PC-3 (cell line): ENCODE results near the gene MAST4. TPM values are rescaled to one million over a fixed set of nuclear protein-coding genes. Genes with fewer than 3 reads are reported as not detected.

Experiments used
- ATAC-seq: fragments of 200-7000 bp; cut with Tn5 transposase; 2 replicates; pipeline ENCODE4 v1.9.1; 2020; ENCODE audit warnings: mild to moderate bottlenecking, moderate library complexity
- BruUV-seq: library from RNA; stranded (reverse); fragments of 400-500 nt; replicated peaks from 2 replicates; lab custom pipeline; 2021; lab: Mats Ljungman, UMichigan
- CTCF ChIA-PET: fragments of 300-600 bp; sonication (Branson Sonifier 250); formaldehyde crosslinking; loops from one replicate; lab custom pipeline; 2022; ENCODE audit warnings: antibody characterized with exemption; lab: Charles Lee
- POLR2A ChIA-PET: fragments of 300-600 bp; sonication (Branson Sonifier 250); formaldehyde crosslinking; loops from one replicate; lab custom pipeline; 2022; ENCODE audit warnings: antibody characterized with exemption; ENCODE audit not compliant: unreplicated experiment; lab: Charles Lee
- DNase-seq: peaks from one replicate; pipeline ENCODE4 v3.0.0-alpha.2; 2015
- H2AFZ ChIP-seq: fragments of 300-600 bp; sonication (generic); 2 replicates; pipeline ENCODE4 v1.6.0; 2016; ENCODE audit warnings: antibody characterized with exemption, low read length
- H3F3A ChIP-seq: fragments of 300-600 bp; sonication (generic); one replicate; pipeline ENCODE4 v1.6.0; 2017; ENCODE audit warnings: antibody characterized with exemption, low read length, control low read depth, mild to moderate bottlenecking; ENCODE audit not compliant: unreplicated experiment
- H3K27ac ChIP-seq: fragments of 300-600 bp; sonication (generic); 2 replicates; pipeline ENCODE4 v1.5.1; 2016; ENCODE audit warnings: mild to moderate bottlenecking, low read length
- H3K27me3 ChIP-seq: fragments of 300-600 bp; sonication (generic); 2 replicates; pipeline ENCODE4 v1.6.1; 2016; ENCODE audit warnings: low read length, mixed read lengths
- H3K36me3 ChIP-seq: fragments of 300-600 bp; sonication (generic); 2 replicates; pipeline ENCODE4 v1.6.1; 2016; ENCODE audit warnings: low read depth, mixed run types, low read length, mixed read lengths
- H3K4me1 ChIP-seq: fragments of 300-600 bp; sonication (generic); 2 replicates; pipeline ENCODE4 v1.5.1; 2016; ENCODE audit warnings: low read length; ENCODE audit not compliant: insufficient read depth
- H3K4me2 ChIP-seq: fragments of 300-600 bp; sonication (generic); 2 replicates; pipeline ENCODE4 v1.6.0; 2016; ENCODE audit warnings: low read length
- H3K4me3 ChIP-seq: fragments of 300-600 bp; sonication (generic); 2 replicates; pipeline ENCODE4 v1.5.1; 2016; ENCODE audit warnings: mild to moderate bottlenecking, low read length, mixed read lengths
- H3K79me2 ChIP-seq: fragments of 300-600 bp; sonication (generic); 2 replicates; pipeline ENCODE4 v1.6.1; 2017; ENCODE audit warnings: low read length, mixed read lengths
- H3K9ac ChIP-seq: fragments of 300-600 bp; sonication (generic); 2 replicates; pipeline ENCODE4 v1.6.0; 2016; ENCODE audit warnings: mild to moderate bottlenecking, low read length
- H3K9me2 ChIP-seq: fragments of 300-600 bp; sonication (generic); replicated peaks from 2 replicates; pipeline ENCODE4 v1.6.1; 2016; ENCODE audit warnings: mixed run types, low read length, mixed read lengths
- H3K9me3 ChIP-seq: fragments of 300-600 bp; sonication (generic); 2 replicates; pipeline ENCODE4 v1.6.1; 2016; ENCODE audit warnings: low read length, mixed read lengths
- H4K20me1 ChIP-seq: fragments of 300-600 bp; sonication (generic); 2 replicates; pipeline ENCODE4 v1.6.1; 2016; ENCODE audit warnings: low read length, mixed read lengths
- EZH2 ChIP-seq: fragments of 300-600 bp; sonication (generic); IDR thresholded peaks from one replicate; pipeline ENCODE4 v1.6.1; 2017; ENCODE audit warnings: antibody characterized with exemption, mild to moderate bottlenecking, low read length; ENCODE audit not compliant: unreplicated experiment
- EZH2phosphoT487 ChIP-seq: fragments of 300-600 bp; sonication (generic); IDR thresholded peaks from 2 replicates; pipeline ENCODE4 v1.6.1; 2018; ENCODE audit warnings: mild to moderate bottlenecking, antibody characterized with exemption, low read length, borderline replicate concordance
- intact Hi-C: fragments of 100-400 bp; cut with micrococcal nuclease; formaldehyde crosslinking; loops from 2 replicates; pipeline ENCODE4 v1.9.0; 2023
- total RNA-seq: library from RNA; depleted of rRNA; stranded (reverse); fragments of >200 nt; gene quantifications from 2 replicates; pipeline ENCODE4 v1.2.3, GENCODE V29; 2014
- TF ChIP-seq, protein P1 (sequence below): fragments of 300-600 bp; sonication (generic); conservative IDR thresholded peaks from 2 replicates; pipeline ENCODE4 v1.5.1; 2017; ENCODE audit warnings: antibody characterized with exemption, low read depth, mild to moderate bottlenecking, low read length

Gene MAST4
- total RNA-seq, 1 experiment from 2014 or later: 7.9 TPM

DNA sequence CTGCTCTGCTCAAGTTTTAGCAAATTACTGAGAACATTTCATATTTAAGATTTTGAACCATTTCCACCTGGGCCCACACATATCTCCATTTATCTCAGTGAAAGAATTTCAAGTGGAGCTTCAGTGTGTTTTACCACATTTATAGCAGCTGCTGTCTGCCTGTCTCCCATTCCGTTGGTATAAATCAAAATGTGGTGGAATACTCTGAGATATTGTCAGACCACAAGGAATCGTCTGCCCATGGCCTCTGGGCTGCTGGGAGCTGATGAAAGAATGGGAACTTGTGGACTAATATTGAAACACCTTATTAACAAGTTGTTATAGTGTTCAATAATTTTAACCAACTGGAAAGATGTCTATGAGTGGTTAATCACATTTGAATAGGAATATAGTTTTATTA lies 33.3 kb downstream of the MAST4 start:
- ATAC-seq (no peak), DNase-seq (no peak)
- H3K4me2 ChIP-seq: no peak overlapping the region
- BruUV-seq: no TSS peak
- H3K27ac ChIP-seq: no peak overlapping the region
- H3K9ac ChIP-seq: no peak overlapping the region
- H3K4me3 ChIP-seq: no peak overlapping the region
- no peaks in the 10 kb centered on the region for H3K27me3 ChIP-seq
- H3K79me2 ChIP-seq: no peaks in the 10 kb centered on the region
- H3K4me1 ChIP-seq: no peaks in the 10 kb centered on the region
- no peaks in the 10 kb centered on the region for H3K36me3 ChIP-seq
- intact Hi-C loops: no loop called here
- ChIA-PET CTCF (no interaction called here), POLR2A (no interaction called here)
- no peaks in the 10 kb centered on the region for H3K9me2 ChIP-seq
- no peak overlapping the region for H2AFZ ChIP-seq
- no peak for TF ChIP-seq EZH2phosphoT487
- no peaks in the 10 kb centered on the region for H3F3A ChIP-seq
- no peaks in the 10 kb centered on the region for H4K20me1 ChIP-seq
- no peaks in the 10 kb centered on the region for H3K9me3 ChIP-seq

DNA sequence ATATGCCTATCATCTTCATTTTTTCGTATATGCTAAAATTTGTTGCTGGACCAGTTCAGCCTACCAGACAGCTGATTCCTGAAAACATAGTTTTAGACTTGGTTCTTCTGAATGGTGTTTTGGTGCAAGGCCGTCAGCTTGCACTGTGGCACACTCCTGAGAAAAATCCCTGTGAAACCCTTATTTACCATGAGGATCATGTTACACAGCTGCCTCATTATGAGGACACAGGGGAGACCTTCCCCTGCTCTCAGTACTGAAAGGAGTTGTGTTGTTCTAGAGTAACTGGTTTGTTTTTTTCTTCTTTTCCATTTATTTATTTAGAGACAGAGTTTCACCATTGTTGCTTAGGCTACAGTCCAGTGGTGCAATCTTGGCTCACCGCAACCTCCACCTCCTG lies 37.6 kb downstream of the MAST4 start:
- ATAC-seq (no peak), DNase-seq (no peak)
- no peak overlapping the region for H2AFZ ChIP-seq
- no peak overlapping the region for H3K4me2 ChIP-seq
- no peaks in the 10 kb centered on the region for H3K9me2 ChIP-seq
- H3K36me3 ChIP-seq: no peaks in the 10 kb centered on the region
- H3K4me3 ChIP-seq: no peak overlapping the region
- H3F3A ChIP-seq: no peaks in the 10 kb centered on the region
- no peaks in the 10 kb centered on the region for H3K4me1 ChIP-seq
- H4K20me1 ChIP-seq: no peaks in the 10 kb centered on the region
- BruUV-seq: no TSS peak
- intact Hi-C loops: no loop called here
- H3K9me3 ChIP-seq: no peaks in the 10 kb centered on the region
- no peaks in the 10 kb centered on the region for H3K27me3 ChIP-seq
- TF ChIP-seq, protein P1, sequence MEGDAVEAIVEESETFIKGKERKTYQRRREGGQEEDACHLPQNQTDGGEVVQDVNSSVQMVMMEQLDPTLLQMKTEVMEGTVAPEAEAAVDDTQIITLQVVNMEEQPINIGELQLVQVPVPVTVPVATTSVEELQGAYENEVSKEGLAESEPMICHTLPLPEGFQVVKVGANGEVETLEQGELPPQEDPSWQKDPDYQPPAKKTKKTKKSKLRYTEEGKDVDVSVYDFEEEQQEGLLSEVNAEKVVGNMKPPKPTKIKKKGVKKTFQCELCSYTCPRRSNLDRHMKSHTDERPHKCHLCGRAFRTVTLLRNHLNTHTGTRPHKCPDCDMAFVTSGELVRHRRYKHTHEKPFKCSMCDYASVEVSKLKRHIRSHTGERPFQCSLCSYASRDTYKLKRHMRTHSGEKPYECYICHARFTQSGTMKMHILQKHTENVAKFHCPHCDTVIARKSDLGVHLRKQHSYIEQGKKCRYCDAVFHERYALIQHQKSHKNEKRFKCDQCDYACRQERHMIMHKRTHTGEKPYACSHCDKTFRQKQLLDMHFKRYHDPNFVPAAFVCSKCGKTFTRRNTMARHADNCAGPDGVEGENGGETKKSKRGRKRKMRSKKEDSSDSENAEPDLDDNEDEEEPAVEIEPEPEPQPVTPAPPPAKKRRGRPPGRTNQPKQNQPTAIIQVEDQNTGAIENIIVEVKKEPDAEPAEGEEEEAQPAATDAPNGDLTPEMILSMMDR: no peak
- TF ChIP-seq EZH2 (no peak), EZH2phosphoT487 (no peak)
- no peaks in the 10 kb centered on the region for H3K79me2 ChIP-seq
- H3K9ac ChIP-seq: no peak overlapping the region
- ChIA-PET CTCF (no interaction called here), POLR2A (no interaction called here)
- no peak overlapping the region for H3K27ac ChIP-seq

DNA sequence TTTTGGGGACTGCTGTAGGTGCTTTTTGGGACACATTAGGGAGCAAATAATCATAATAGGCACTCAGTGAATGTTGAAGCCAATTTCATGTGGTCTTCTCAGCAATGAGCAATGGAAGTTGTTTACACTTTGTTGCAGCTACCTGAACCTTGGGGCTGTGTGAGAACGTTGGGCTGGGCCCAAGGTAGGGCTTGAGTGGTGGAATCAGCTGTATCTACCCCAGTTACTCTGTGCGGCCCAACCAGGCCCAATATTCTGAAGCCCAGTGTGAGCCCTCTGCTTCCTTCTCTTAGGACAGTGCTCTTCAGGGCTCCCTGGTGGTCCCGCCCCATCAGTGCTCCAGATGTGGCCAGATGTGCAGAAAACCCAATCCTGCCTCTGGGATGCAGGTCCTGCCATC lies 38.4 kb downstream of the MAST4 start:
- POLR2A ChIA-PET: no interaction called here
- H3K4me2 ChIP-seq: no peak overlapping the region

More for the DNA sequence above, 38.4 kb downstream of the MAST4 start:
- no peak for ATAC-seq
- CTCF ChIA-PET: no interaction called here
- no TSS peak for BruUV-seq
- Histone ChIP-seq H3K9ac (no peak overlapping the region), H3K27ac (no peak overlapping the region), H3K4me1 (no peaks in the 10 kb centered on the region), H3K9me2 (no peaks in the 10 kb centered on the region), H2AFZ (no peak overlapping the region), H4K20me1 (no peaks in the 10 kb centered on the region), H3K27me3 (no peaks in the 10 kb centered on the region), H3K4me3 (no peak overlapping the region), H3K36me3 (no peaks in the 10 kb centered on the region), H3K9me3 (no peaks in the 10 kb centered on the region), H3F3A (no peaks in the 10 kb centered on the region), H3K79me2 (no peaks in the 10 kb centered on the region)
- intact Hi-C loops: no loop called here
- TF ChIP-seq EZH2 (no peak), EZH2phosphoT487 (no peak)
- TF ChIP-seq, protein P1: no peak
- DNase-seq: no peak
